WTC11 (cell line): ENCODE results near the gene LTV1. TPM values are rescaled to one million over a fixed set of nuclear protein-coding genes. Genes with fewer than 3 reads are reported as not detected.

ENCODE experiments used
- ATAC-seq: fragments of 200-7000 bp; cut with Tn5 transposase; 2 replicates; pipeline ENCODE4 v1.10.0; 2021; ENCODE audit warnings: mild to moderate bottlenecking, moderate library complexity
- CTCF ChIA-PET: fragments of 300-600 bp; sonication (Branson Sonifier 250); formaldehyde crosslinking; loops from one replicate; lab custom pipeline; 2021; ENCODE audit warnings: antibody characterized with exemption; lab: Charles Lee
- POLR2A ChIA-PET: fragments of 350-600 bp; sonication (Branson Sonifier 250); formaldehyde crosslinking; loops from one replicate; lab custom pipeline; 2021; ENCODE audit warnings: antibody characterized with exemption; lab: Charles Lee
- DNase-seq: peaks from one replicate; pipeline ENCODE4 v3.0.0; 2021; ENCODE audit warnings: low spot score
- H3K27ac Mint-ChIP-seq: 2 replicates; pipeline ENCODE4 v1.8.0; 2021; ENCODE audit warnings: mixed read lengths
- H3K27me3 Mint-ChIP-seq: 2 replicates; pipeline ENCODE4 v1.8.0; 2021; ENCODE audit warnings: low read depth, mild to moderate bottlenecking, moderate library complexity, mixed read lengths
- H3K36me3 Mint-ChIP-seq: 2 replicates; pipeline ENCODE4 v1.8.0; 2021; ENCODE audit warnings: mixed read lengths
- H3K4me1 Mint-ChIP-seq: 2 replicates; pipeline ENCODE4 v1.8.0; 2022; ENCODE audit warnings: mixed read lengths
- H3K4me3 Mint-ChIP-seq: 2 replicates; pipeline ENCODE4 v1.8.0; 2021; ENCODE audit warnings: mild to moderate bottlenecking, moderate library complexity, mixed read lengths
- H3K9me3 Mint-ChIP-seq: 2 replicates; pipeline ENCODE4 v1.8.0; 2021; ENCODE audit warnings: mixed read lengths
- NR1H2 ChIP-seq: sonication (generic); formaldehyde crosslinking; IDR thresholded peaks from 2 replicates; pipeline ENCODE4 v1.9.0; 2021; ENCODE audit warnings: mild to moderate bottlenecking, moderate library complexity, missing genetic modification reagents
- OVOL2 ChIP-seq: fragments of 250-450 bp; sonication (Bioruptor Pico); IDR thresholded peaks from 2 replicates; pipeline ENCODE4 v1.9.0; 2021; ENCODE audit warnings: mild to moderate bottlenecking, borderline replicate concordance
- total RNA-seq: library from RNA; stranded (reverse); gene quantifications from 3 replicates; pipeline ENCODE4 v1.2.3, GENCODE V29; 2021
- TF ChIP-seq, protein P1 (sequence below): sonication (generic); formaldehyde crosslinking; IDR thresholded peaks from 2 replicates; pipeline ENCODE4 v1.8.0; 2023; ENCODE audit warnings: missing genetic modification reagents, mild to moderate bottlenecking, borderline replicate concordance
- TF ChIP-seq, protein P2 (sequence below): sonication (generic); formaldehyde crosslinking; IDR thresholded peaks from 2 replicates; pipeline ENCODE4 v1.8.1; 2022; ENCODE audit warnings: low read depth, mild to moderate bottlenecking, moderate library complexity, missing genetic modification reagents, borderline replicate concordance
- TF ChIP-seq, protein P3 (sequence below): sonication (generic); formaldehyde crosslinking; IDR thresholded peaks from 2 replicates; pipeline ENCODE4 v1.8.0; 2022; ENCODE audit warnings: mild to moderate bottlenecking, missing genetic modification reagents
- TF ChIP-seq, protein P4 (sequence below): sonication (generic); formaldehyde crosslinking; IDR thresholded peaks from 2 replicates; pipeline ENCODE4 v1.8.1; 2023; ENCODE audit warnings: mild to moderate bottlenecking, missing genetic modification reagents, moderate library complexity
- TF ChIP-seq, protein P5 (sequence below): sonication (generic); formaldehyde crosslinking; IDR thresholded peaks from 2 replicates; pipeline ENCODE4 v1.8.0; 2022; ENCODE audit warnings: missing genetic modification reagents
- TF ChIP-seq, protein P6 (sequence below): sonication (generic); formaldehyde crosslinking; IDR thresholded peaks from 2 replicates; pipeline ENCODE4 v1.8.0; 2023; ENCODE audit warnings: mild to moderate bottlenecking, missing genetic modification reagents
- TF ChIP-seq, protein P7 (sequence below): sonication (generic); formaldehyde crosslinking; IDR thresholded peaks from 2 replicates; pipeline ENCODE4 v1.8.1; 2022; ENCODE audit warnings: missing genetic modification reagents, borderline replicate concordance

Gene LTV1
- total RNA-seq, 1 experiment from 2014 or later = 37.7 TPM

DNA sequence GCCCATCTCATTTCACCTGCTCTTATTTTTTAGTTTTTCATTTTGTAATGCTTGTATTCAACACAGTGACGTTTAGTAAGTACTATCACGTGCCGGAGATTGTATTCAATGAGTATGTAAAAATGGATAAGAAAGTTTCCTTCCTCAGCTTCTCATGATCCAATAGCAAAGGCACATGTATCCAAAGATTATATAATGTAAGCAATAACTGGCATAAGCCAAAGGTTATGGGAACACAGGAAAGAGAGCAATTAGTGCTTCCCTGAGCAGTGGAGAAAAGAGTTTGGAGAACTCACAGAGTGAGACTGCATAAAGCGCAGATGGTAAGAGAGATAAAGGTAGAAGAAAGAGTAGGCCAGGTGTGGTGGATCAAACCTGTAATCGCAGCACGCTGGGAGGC is 21.8 kb upstream of the LTV1 start (continued):
- TF ChIP-seq, protein P1, sequence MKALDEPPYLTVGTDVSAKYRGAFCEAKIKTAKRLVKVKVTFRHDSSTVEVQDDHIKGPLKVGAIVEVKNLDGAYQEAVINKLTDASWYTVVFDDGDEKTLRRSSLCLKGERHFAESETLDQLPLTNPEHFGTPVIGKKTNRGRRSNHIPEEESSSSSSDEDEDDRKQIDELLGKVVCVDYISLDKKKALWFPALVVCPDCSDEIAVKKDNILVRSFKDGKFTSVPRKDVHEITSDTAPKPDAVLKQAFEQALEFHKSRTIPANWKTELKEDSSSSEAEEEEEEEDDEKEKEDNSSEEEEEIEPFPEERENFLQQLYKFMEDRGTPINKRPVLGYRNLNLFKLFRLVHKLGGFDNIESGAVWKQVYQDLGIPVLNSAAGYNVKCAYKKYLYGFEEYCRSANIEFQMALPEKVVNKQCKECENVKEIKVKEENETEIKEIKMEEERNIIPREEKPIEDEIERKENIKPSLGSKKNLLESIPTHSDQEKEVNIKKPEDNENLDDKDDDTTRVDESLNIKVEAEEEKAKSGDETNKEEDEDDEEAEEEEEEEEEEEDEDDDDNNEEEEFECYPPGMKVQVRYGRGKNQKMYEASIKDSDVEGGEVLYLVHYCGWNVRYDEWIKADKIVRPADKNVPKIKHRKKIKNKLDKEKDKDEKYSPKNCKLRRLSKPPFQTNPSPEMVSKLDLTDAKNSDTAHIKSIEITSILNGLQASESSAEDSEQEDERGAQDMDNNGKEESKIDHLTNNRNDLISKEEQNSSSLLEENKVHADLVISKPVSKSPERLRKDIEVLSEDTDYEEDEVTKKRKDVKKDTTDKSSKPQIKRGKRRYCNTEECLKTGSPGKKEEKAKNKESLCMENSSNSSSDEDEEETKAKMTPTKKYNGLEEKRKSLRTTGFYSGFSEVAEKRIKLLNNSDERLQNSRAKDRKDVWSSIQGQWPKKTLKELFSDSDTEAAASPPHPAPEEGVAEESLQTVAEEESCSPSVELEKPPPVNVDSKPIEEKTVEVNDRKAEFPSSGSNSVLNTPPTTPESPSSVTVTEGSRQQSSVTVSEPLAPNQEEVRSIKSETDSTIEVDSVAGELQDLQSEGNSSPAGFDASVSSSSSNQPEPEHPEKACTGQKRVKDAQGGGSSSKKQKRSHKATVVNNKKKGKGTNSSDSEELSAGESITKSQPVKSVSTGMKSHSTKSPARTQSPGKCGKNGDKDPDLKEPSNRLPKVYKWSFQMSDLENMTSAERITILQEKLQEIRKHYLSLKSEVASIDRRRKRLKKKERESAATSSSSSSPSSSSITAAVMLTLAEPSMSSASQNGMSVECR (CRISPR knock-in tag) = no peak
- TF ChIP-seq, protein P2, sequence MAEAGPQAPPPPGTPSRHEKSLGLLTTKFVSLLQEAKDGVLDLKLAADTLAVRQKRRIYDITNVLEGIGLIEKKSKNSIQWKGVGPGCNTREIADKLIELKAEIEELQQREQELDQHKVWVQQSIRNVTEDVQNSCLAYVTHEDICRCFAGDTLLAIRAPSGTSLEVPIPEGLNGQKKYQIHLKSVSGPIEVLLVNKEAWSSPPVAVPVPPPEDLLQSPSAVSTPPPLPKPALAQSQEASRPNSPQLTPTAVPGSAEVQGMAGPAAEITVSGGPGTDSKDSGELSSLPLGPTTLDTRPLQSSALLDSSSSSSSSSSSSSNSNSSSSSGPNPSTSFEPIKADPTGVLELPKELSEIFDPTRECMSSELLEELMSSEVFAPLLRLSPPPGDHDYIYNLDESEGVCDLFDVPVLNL (CRISPR knock-in tag) = no peak
- TF ChIP-seq, protein P3, sequence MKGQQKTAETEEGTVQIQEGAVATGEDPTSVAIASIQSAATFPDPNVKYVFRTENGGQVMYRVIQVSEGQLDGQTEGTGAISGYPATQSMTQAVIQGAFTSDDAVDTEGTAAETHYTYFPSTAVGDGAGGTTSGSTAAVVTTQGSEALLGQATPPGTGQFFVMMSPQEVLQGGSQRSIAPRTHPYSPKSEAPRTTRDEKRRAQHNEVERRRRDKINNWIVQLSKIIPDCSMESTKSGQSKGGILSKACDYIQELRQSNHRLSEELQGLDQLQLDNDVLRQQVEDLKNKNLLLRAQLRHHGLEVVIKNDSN (CRISPR knock-in tag) = no peak

DNA sequence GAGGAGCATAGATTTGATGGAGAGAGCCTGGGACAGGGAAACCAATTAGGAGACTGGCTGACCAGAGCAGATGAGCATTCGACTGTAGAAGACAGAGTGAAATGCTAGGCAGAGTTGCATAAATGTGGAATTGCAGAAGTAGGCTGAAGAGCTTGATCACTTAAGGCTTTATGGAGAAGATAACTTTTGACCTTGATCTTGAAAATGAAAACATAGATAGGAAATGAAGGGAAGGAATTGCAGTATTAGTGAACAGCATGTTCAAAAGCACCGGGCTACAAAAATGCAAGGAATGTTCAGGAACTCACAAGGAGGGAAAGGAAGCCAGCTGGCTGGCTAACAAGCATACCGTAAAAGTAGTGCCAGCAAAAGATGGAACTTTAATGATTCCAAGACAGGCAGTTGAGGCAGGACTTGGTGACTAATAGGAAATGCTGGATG is 20.5 kb upstream of the LTV1 start:
- Mint-ChIP-seq H3K4me3 (no peak overlapping the region), H3K27ac (no peak overlapping the region; the same call in 1 of the 2 replicates), H3K36me3 (peaks cover 24% of the 10 kb centered on the region), H3K27me3 (no peaks in the 10 kb centered on the region), H3K4me1 (peaks cover 16% of the 10 kb centered on the region), H3K9me3 (no peaks in the 10 kb centered on the region)
- ATAC-seq (peak; percentile 63), DNase-seq (no peak)
- no peak for TF ChIP-seq OVOL2 (CRISPR knock-in tag)
- TF ChIP-seq, protein P4, sequence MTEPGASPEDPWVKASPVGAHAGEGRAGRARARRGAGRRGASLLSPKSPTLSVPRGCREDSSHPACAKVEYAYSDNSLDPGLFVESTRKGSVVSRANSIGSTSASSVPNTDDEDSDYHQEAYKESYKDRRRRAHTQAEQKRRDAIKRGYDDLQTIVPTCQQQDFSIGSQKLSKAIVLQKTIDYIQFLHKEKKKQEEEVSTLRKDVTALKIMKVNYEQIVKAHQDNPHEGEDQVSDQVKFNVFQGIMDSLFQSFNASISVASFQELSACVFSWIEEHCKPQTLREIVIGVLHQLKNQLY (CRISPR knock-in tag) = no peak
- TF ChIP-seq, protein P5, sequence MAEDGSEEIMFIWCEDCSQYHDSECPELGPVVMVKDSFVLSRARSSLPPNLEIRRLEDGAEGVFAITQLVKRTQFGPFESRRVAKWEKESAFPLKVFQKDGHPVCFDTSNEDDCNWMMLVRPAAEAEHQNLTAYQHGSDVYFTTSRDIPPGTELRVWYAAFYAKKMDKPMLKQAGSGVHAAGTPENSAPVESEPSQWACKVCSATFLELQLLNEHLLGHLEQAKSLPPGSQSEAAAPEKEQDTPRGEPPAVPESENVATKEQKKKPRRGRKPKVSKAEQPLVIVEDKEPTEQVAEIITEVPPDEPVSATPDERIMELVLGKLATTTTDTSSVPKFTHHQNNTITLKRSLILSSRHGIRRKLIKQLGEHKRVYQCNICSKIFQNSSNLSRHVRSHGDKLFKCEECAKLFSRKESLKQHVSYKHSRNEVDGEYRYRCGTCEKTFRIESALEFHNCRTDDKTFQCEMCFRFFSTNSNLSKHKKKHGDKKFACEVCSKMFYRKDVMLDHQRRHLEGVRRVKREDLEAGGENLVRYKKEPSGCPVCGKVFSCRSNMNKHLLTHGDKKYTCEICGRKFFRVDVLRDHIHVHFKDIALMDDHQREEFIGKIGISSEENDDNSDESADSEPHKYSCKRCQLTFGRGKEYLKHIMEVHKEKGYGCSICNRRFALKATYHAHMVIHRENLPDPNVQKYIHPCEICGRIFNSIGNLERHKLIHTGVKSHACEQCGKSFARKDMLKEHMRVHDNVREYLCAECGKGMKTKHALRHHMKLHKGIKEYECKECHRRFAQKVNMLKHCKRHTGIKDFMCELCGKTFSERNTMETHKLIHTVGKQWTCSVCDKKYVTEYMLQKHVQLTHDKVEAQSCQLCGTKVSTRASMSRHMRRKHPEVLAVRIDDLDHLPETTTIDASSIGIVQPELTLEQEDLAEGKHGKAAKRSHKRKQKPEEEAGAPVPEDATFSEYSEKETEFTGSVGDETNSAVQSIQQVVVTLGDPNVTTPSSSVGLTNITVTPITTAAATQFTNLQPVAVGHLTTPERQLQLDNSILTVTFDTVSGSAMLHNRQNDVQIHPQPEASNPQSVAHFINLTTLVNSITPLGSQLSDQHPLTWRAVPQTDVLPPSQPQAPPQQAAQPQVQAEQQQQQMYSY (CRISPR knock-in tag) = no peak
- TF ChIP-seq NR1H2 (CRISPR knock-in tag) = no peak
- TF ChIP-seq, protein P6, sequence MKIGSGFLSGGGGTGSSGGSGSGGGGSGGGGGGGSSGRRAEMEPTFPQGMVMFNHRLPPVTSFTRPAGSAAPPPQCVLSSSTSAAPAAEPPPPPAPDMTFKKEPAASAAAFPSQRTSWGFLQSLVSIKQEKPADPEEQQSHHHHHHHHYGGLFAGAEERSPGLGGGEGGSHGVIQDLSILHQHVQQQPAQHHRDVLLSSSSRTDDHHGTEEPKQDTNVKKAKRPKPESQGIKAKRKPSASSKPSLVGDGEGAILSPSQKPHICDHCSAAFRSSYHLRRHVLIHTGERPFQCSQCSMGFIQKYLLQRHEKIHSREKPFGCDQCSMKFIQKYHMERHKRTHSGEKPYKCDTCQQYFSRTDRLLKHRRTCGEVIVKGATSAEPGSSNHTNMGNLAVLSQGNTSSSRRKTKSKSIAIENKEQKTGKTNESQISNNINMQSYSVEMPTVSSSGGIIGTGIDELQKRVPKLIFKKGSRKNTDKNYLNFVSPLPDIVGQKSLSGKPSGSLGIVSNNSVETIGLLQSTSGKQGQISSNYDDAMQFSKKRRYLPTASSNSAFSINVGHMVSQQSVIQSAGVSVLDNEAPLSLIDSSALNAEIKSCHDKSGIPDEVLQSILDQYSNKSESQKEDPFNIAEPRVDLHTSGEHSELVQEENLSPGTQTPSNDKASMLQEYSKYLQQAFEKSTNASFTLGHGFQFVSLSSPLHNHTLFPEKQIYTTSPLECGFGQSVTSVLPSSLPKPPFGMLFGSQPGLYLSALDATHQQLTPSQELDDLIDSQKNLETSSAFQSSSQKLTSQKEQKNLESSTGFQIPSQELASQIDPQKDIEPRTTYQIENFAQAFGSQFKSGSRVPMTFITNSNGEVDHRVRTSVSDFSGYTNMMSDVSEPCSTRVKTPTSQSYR (CRISPR knock-in tag) = no peak
- TF ChIP-seq, protein P7, sequence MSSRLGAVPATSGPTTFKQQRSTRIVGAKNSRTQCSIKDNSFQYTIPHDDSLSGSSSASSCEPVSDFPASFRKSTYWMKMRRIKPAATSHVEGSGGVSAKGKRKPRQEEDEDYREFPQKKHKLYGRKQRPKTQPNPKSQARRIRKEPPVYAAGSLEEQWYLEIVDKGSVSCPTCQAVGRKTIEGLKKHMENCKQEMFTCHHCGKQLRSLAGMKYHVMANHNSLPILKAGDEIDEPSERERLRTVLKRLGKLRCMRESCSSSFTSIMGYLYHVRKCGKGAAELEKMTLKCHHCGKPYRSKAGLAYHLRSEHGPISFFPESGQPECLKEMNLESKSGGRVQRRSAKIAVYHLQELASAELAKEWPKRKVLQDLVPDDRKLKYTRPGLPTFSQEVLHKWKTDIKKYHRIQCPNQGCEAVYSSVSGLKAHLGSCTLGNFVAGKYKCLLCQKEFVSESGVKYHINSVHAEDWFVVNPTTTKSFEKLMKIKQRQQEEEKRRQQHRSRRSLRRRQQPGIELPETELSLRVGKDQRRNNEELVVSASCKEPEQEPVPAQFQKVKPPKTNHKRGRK (CRISPR knock-in tag) = no peak
- POLR2A ChIA-PET = interaction anchor here (1.1 kb wide), 1 partner anchor 20 kb away, joined by 3 read pairs; the partner anchor contains the start of gene LTV1
- CTCF ChIA-PET = interaction anchor here (1.6 kb wide), 1 partner anchor 247 kb away, joined by 6 read pairs; no protein-coding TSS in a partner anchor
